GM18520 (cell line): ENCODE results near the gene SLC6A14.

Experiments
- ATAC-seq: cut with Tn5 transposase; IDR thresholded peaks from one replicate; pipeline ENCODE4 v1.9.1; 2021; ENCODE audit not compliant: unreplicated experiment

The SLC6A14 gene, protein sequence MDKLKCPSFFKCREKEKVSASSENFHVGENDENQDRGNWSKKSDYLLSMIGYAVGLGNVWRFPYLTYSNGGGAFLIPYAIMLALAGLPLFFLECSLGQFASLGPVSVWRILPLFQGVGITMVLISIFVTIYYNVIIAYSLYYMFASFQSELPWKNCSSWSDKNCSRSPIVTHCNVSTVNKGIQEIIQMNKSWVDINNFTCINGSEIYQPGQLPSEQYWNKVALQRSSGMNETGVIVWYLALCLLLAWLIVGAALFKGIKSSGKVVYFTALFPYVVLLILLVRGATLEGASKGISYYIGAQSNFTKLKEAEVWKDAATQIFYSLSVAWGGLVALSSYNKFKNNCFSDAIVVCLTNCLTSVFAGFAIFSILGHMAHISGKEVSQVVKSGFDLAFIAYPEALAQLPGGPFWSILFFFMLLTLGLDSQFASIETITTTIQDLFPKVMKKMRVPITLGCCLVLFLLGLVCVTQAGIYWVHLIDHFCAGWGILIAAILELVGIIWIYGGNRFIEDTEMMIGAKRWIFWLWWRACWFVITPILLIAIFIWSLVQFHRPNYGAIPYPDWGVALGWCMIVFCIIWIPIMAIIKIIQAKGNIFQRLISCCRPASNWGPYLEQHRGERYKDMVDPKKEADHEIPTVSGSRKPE

DNA sequence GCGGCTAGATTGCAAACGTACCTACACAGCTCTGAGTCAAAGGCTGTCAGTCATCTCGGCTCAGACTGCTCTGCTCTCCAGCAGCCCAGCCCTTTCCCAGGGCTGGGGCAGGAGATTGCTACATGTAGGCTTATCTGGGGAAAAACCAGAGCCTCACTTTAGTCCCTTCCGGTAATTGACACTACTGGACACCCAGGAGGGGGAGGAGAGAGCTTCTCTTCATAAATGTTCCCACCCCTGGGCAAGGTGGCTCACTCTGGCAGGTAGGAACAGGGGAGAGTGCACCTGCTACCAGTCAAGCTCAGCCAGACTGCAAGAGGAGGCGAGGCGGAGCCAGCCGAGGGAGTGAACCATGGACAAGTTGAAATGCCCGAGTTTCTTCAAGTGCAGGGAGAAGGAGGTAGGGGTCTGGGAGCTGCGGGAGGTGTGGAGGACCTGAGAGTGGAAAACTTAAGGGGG, at the start of gene SLC6A14:
SLC6A14 (plus strand) TSS at position 249 of the 459 bp plus-strand sequence; CDS start at position 353, 104 bp downstream.
- ATAC-seq = no peak

DNA sequence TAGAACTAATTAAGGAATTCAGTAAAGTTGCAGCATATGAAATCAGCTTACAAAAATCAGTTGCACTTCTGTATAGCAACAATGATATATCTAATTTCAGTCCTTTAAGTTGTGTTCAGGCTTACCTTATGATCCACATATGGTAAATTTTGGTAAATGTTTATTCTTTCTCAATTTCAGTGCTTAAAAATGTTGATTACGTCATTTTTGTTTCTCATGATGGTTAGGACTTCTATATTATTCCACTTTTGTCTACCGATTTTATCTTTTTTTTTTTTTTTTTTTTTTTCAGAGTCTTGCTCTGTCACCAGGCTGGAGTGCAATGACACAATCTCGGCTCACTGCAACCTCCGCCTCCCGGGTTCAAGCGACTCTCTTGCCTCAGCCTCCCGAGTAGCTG, 40.7 kb upstream of the SLC6A14 start:
- ATAC-seq = no peak

DNA sequence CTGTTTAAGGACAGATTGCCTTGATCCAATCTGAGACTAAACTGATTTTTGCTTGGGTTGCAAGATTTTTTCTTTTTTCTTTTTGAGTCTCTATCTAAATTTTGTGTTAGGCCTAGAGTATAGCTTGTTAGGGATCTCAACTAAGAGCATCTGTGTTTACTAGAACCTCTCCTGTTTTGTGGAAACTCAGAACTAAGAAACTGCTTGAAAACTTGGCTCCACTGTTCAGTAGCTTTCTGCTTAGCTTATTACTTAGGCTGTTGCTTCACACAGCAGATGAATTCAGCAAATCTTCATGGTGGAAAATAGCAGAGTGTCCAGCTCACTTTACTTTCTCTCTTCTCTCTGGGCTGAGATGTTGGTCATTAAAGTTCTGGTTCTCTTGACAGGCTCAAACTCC, 36.7 kb upstream of the SLC6A14 start:
- ATAC-seq = no peak

DNA sequence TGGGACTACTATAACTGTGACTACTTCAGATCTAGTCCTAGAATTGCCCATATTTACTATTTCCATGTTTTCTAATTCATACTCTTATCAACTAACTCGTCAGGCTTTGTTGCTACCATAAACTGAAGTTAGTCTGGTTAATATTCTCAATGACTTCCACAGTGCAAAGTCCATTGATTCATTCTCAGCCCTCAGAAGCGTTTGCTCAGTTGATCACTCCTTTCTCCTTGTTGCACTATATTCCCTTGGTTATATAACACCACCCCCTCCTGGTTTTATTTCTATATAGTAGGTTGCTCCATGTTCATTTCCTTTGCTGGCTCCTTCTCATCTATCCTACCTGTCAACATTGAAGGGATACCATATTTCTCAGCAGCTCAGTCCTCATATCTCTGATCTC, 27.2 kb upstream of the SLC6A14 start:
- no peak for ATAC-seq

DNA sequence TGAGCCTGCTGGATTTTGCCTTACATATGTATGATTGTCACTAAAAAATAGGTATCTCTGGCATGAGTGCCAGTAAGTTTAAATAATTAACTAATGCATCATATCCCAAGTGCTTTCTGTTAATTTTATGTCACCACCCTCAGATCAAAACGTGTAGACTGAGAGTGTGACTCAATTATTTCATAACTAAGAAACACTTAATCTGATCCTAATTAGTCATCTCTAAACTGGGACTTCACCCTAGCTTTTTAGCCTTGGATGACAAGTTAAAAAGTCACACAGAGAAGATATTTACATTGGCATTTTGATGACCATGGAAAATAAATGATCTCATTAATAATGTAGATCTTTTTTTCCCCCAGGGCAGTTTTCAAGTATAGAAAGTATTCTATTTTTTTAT, 23.1 kb upstream of the SLC6A14 start:
- ATAC-seq = no peak

DNA sequence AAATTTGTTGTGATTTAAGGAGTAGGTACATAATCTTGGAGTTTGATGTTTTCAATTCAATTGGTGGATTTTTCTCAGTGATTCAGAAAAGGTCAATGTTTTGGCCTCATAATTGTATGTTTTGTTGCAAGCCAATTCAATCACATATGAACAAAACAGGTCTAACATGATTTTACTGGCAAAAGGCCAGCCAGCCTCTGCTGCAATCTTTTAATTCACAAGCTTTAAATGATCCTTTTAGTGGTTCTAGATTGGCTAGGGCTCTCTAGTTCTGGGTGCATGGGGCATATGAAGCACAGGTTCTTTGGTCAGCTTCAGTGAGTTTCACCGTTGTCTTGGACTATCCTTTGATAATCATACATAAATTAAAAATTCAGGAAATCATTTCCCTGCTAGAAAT, 19.2 kb upstream of the SLC6A14 start:
- ATAC-seq = no peak

DNA sequence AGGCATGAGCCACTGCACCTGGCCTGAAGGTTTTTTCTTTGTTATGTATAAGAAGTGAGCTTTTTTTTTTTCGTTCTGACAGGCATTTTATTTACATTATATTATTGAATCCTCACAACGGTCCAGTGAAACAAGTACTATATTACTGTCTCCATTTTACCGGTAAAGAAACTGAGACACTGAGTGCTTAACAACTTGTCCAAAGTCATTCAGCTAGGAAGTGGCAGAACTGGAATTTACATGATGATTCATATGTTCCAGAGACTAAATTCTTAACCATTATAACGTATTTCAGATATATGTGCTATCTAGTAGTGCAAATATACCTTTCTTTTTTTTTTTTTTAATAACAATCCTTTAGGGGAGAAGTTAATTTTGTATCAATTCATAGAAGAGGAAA, 18.4 kb upstream of the SLC6A14 start:
- ATAC-seq = no peak

DNA sequence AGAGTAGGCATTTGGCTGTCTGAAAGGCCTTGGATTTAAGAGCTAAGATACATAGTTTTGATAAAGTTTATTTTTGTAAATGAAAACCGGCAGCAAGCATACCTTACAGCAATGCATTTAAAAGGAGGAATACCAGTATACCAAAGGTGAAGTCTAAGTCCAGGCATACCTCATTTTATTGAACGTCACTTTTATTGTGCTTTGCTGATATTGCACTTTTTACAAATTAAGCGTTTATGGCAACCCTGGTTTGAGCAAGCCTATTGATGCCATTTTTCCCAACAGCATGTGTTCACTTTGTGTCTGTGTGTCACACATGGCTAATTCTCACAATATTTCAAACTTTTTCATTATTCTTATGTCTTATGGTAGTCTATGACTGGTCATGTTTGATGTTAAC, 8.4 kb upstream of the SLC6A14 start:
- ATAC-seq = no peak

DNA sequence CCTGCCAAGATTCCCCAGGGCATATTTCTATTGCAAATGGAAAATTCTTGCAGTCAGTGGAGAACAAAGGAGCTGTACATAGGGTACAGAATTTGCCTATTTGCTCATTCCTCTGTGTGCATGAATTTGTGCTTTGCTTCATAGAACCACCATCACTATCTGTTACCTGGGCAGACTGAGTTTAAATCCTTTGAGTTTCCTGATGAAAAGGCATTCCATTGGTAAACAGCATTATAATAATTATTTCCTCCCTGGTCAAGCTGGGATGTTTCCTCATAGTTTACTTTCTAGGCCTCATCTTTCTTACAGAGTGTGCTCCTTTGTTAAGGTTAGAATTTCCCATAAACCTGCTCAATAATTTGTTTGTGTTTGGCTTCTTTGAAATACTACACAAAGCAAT, 809 bp upstream of the SLC6A14 start:
- ATAC-seq = no peak

DNA sequence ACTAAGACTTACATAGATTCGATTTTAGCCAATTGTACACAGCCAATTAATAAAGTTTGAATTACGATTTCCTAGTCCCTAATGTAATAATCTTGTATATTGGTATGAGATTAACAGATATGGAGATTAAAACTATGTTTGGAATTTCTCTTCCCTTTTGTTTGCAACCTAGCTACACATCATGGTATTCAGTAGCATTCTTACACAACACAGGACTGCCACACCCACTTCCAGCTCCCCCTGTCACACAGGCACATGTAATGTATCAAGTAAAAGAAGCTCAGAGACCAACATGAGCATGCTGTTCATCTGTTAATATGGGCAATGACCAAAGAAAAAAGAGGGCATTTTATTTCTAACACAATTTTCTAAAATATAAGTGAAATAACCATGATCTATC, 12.8 kb downstream of the SLC6A14 start:
- no peak for ATAC-seq

DNA sequence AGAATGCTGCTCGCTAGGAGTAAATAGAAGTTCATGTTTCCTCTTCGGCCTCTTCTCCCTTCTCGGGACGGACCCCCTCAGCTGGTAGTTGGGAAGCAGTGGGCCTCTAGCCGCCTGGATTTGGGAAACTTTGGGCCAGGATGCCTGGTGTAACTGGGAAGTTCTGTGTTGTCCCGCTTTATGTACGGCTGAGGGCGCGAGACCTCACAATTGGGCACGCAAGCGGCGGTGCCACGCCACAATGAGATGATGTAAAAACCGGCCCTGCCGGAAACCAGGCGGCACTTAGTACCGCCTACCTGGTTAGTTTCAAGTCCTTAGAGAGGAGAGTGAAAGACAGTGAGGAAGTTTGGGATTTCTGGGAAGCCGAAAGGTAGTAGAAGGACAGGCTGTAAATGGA, 26.4 kb downstream of the SLC6A14 start, which contains the start of gene CT83:
CT83 (minus strand) TSS at position 155 of the 400 bp plus-strand sequence; CDS start at position 35, 120 bp downstream.
- ATAC-seq = no peak

DNA sequence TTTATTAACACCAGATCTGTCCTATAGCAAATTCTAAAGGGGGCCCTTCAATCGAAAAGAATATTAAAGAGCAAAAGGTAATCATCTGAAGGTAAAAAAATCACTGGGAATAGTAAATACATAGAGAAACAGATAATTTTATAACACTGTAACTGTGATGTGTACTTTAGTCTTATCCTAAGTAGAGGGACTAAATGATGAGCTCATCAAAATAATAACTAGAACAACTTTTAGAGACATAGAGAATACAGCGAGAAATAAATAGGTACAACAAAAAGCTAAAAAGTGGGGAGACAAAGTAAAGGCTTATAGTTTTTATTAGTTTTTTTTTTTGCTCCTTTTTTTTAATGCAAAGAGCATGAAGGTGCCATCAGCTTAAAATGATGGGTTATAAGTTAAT, 43.7 kb downstream of the SLC6A14 start:
- no peak for ATAC-seq

DNA sequence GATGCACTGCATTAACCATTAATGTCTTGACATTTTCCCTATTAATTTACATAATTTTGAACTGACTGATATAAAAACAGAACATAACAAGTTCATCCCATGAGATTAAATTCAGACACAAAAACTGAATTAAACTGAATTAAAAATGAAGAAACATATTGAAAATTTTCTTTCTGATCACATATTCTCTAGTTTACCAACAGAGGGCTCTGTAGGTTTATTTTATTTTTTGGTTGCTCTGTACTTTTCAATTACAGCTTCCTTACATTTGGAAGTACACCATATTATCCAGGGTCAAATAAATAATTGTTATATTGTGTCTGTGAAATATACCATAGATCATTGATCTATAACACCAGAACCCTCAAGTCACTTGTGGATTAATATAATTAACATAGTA, 53.7 kb downstream of the SLC6A14 start:
- no peak for ATAC-seq

DNA sequence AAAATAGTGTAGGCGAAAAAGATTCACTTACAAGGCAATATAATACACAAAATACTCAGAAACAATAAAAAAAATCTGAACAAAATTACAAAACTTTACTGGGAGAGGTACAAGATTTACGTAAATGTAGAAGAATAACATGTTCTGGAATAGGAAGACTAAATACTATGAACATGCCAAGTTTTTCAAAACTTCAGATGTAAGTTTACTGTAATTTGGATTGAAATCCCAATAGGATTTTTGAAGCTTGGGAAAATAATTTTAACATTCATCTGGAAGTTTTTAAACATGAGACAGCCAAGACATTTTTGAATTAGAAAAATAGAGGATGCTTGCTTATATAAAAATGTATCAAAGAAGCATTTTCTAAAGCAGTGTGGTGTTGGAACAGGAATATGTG, 56.9 kb downstream of the SLC6A14 start:
- ATAC-seq = no peak

DNA sequence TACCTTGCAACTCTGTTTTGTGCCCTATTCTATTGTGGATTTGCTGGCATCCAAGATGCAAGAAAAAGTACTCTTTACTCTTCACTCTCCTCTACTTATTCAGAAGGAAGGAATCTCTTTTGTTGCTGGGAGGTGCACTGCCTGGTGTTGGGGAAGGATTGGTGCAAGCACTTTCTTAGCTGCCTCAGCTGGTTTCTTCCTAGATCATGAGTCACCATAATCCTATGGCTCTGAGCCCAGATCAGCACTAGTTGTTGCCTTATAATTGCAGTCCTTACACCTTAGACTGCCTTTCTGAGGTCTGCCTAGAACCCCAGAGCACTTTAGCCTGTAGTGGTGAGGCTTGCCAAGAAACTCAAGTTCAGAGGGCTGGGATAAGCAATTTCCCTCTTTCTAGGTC, 63.4 kb downstream of the SLC6A14 start:
- ATAC-seq = no peak
